HepG2 (cell line): ENCODE results near the gene ICE2. TPM values are rescaled to one million over a fixed set of nuclear protein-coding genes. Genes with fewer than 3 reads are reported as not detected.

Experiments used
- HNRNPK ChIP-seq: fragments of 200-400 bp; formaldehyde crosslinking; IDR thresholded peaks from 2 replicates; pipeline ENCODE4 v1.6.1; 2018; ENCODE audit warnings: low read length, low read depth, moderate library complexity, mild to moderate bottlenecking; ENCODE audit not compliant: poor library complexity, severe bottlenecking
- KAT7 ChIP-seq: IDR thresholded peaks from 2 replicates; pipeline ENCODE4 v1.6.1; 2018; ENCODE audit warnings: borderline replicate concordance, missing compliant biosample characterization
- NFKB2 ChIP-seq: sonication (generic); formaldehyde crosslinking; IDR thresholded peaks from 2 replicates; pipeline ENCODE4 v1.4.0; 2020; ENCODE audit warnings: missing genetic modification reagents, borderline replicate concordance
- NR2C2 ChIP-seq: sonication (generic); formaldehyde crosslinking; IDR thresholded peaks from 2 replicates; pipeline ENCODE4 v1.4.0; 2020; ENCODE audit warnings: missing genetic modification reagents, mild to moderate bottlenecking, moderate library complexity, borderline replicate concordance
- TBX2 ChIP-seq: sonication (generic); formaldehyde crosslinking; IDR thresholded peaks from 2 replicates; pipeline ENCODE4 v1.5.0; 2020; ENCODE audit warnings: missing genetic modification reagents, mild to moderate bottlenecking, borderline replicate concordance
- TFDP2 ChIP-seq: sonication (generic); formaldehyde crosslinking; IDR thresholded peaks from 2 replicates; pipeline ENCODE4 v1.4.0; 2020; ENCODE audit warnings: missing genetic modification reagents
- ZFP36 ChIP-seq: fragments of 150-350 bp; IDR thresholded peaks from 2 replicates; pipeline ENCODE4 v1.6.1; 2018; ENCODE audit warnings: borderline replicate concordance, low read length, low read depth; ENCODE audit not compliant: partially characterized antibody
- ZNF350 ChIP-seq: sonication (generic); formaldehyde crosslinking; IDR thresholded peaks from 2 replicates; pipeline ENCODE4 v1.4.0; 2020; ENCODE audit warnings: mild to moderate bottlenecking, low read depth, missing genetic modification reagents, borderline replicate concordance
- ZNF616 ChIP-seq: sonication (generic); formaldehyde crosslinking; IDR thresholded peaks from 2 replicates; pipeline ENCODE4 v1.5.0; 2020; ENCODE audit warnings: low read depth, mild to moderate bottlenecking, missing genetic modification reagents
- ZNF710 ChIP-seq: sonication (generic); formaldehyde crosslinking; IDR thresholded peaks from 2 replicates; pipeline ENCODE4 v1.5.0; 2020; ENCODE audit warnings: mild to moderate bottlenecking, missing genetic modification reagents, borderline replicate concordance
- ZZZ3 ChIP-seq: sonication (generic); formaldehyde crosslinking; IDR thresholded peaks from 2 replicates; pipeline ENCODE4 v1.4.0; 2020; ENCODE audit warnings: missing genetic modification reagents, mild to moderate bottlenecking, borderline replicate concordance
- polyA plus RNA-seq, 8 experiments: library from polyadenylated mRNA; depleted of rRNA in 3 of 8; stranded (reverse) in 7 of 8; unstranded in 1 of 8; fragments of >200 nt; fragmentation: Illumina TruSeq in 4 of 8; extraction: Trizol in 4 of 8; gene quantifications; 2 replicates each; pipeline versions ENCODE4 v1.2.1 to v1.2.3, GENCODE V29; 2011 to 2016; ENCODE audit warnings: low read depth in 4 of 8, missing spikeins in 1 of 8, mixed read lengths in 1 of 8; ENCODE audit not compliant: insufficient read depth in 1 of 8
- total RNA-seq, 5 experiments: library from RNA; depleted of rRNA; stranded (reverse); fragments of >200 nt; fragmentation: Illumina TruSeq; extraction: Trizol; gene quantifications; 2 replicates each; pipeline ENCODE4 v1.2.3, GENCODE V29; 2016; ENCODE audit warnings: low read depth in 1 of 5
- TF ChIP-seq, protein P1 (sequence below), 2 experiments: fragments of 450-650 bp in 1 of 2; sonication (generic) in 1 of 2; formaldehyde crosslinking in 1 of 2; IDR thresholded peaks; 2 replicates each; pipeline versions ENCODE4 v1.6.1 to v1.8.0; 2016 to 2022; ENCODE audit warnings: antibody characterized with exemption in 1 of 2, mild to moderate bottlenecking in 1 of 2, missing genetic modification reagents in 1 of 2

Gene ICE2
- total and polyA plus RNA-seq, 2 of the 13 experiments (the other 11 are each of a cell fraction or from before 2014, with no cell fraction given), result 24.8 to 26.4 TPM

DNA sequence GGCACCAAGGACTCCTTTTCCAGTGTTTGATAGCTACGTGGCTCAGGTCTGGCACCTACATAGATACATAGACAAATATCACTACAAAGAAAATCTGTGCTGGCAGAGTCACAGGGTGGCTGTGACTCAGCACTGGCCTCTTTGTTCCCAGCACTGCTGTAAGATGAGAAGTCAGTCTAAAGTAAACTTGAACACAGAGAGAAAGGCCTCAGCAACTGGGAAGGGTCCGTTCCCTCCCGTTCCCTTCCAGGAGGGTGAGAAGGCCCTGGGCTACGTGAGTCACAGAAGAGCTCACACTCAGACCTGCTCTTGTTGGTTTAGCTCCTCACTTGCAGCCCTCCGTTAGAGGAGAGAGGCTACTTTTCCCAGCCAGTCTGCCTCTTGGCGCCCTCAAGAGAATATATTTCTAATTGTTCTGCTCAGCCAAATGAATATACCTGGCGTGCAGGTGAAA lies 104.3 kb downstream of the ICE2 start (continued):
- TF ChIP-seq ZNF710 (CRISPR knock-in tag) (peak; percentile 93; the same call in 1 of the 2 replicates), TBX2 (peak; percentile 97), ZFP36 (no peak), ZNF350 (CRISPR knock-in tag) (no peak; the same call in 1 of the 2 replicates), TFDP2 (peak; percentile 23; the same call in 1 of the 2 replicates), NFKB2 (no peak), ZZZ3 (CRISPR knock-in tag) (no peak), NR2C2 (CRISPR knock-in tag) (no peak), KAT7 (no peak), HNRNPK (no peak), ZNF616 (CRISPR knock-in tag) (no peak)
- TF ChIP-seq, protein P1, sequence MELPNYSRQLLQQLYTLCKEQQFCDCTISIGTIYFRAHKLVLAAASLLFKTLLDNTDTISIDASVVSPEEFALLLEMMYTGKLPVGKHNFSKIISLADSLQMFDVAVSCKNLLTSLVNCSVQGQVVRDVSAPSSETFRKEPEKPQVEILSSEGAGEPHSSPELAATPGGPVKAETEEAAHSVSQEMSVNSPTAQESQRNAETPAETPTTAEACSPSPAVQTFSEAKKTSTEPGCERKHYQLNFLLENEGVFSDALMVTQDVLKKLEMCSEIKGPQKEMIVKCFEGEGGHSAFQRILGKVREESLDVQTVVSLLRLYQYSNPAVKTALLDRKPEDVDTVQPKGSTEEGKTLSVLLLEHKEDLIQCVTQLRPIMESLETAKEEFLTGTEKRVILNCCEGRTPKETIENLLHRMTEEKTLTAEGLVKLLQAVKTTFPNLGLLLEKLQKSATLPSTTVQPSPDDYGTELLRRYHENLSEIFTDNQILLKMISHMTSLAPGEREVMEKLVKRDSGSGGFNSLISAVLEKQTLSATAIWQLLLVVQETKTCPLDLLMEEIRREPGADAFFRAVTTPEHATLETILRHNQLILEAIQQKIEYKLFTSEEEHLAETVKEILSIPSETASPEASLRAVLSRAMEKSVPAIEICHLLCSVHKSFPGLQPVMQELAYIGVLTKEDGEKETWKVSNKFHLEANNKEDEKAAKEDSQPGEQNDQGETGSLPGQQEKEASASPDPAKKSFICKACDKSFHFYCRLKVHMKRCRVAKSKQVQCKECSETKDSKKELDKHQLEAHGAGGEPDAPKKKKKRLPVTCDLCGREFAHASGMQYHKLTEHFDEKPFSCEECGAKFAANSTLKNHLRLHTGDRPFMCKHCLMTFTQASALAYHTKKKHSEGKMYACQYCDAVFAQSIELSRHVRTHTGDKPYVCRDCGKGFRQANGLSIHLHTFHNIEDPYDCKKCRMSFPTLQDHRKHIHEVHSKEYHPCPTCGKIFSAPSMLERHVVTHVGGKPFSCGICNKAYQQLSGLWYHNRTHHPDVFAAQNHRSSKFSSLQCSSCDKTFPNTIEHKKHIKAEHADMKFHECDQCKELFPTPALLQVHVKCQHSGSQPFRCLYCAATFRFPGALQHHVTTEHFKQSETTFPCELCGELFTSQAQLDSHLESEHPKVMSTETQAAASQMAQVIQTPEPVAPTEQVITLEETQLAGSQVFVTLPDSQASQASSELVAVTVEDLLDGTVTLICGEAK (IDR thresholded peaks at IDR 0.05), result no peak
- TF ChIP-seq, protein P1 (CRISPR knock-in tag; IDR thresholded peaks at IDR 0.05), result peak; percentile 47; the same call in 1 of the 2 replicates
